ENCODE data around the gene XXYLT1.
"Not testable (repeated sequence)": the region's sequence is repeated elsewhere in the genome, so short reads cannot be mapped to it uniquely, and the experiment has no call there.

XXYLT1 gene

DNA sequence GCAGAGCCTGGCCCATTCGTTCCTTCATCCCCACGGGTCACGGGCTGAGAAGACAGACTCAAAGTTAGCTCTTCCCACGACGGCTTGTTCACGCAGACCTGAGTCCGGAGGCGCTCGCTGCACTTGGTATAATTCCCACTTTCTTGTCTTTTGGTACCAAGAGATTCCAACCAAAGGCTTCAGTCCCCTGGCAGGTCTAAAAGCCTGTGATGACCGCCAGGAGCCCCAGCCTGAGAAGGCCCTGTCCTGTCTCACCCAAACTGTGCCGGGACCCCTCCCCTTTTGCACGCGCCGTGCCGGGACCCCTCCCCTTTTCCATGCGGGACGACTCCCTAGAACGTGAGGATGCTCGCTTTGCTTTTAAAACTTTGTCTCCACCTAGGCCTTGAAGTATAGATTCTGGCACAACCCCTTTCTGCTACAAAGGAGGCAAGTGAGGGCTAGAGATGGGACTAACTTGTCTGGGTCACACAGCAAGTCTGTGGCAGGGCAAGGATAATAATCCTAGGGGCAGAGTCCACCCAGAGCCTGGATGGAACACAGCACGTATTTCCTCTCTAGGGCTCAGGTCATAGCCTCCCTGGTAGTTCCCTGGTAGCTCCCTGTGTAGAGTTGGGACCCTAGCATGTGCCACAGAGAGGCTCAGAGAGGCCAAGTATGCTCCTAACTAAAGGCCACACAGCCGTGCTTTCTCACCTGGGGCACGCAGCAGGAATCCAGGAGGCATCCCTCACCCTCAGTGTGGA lies 211.3 kb downstream of the XXYLT1 start:
- no peak for DNase-seq

DNA sequence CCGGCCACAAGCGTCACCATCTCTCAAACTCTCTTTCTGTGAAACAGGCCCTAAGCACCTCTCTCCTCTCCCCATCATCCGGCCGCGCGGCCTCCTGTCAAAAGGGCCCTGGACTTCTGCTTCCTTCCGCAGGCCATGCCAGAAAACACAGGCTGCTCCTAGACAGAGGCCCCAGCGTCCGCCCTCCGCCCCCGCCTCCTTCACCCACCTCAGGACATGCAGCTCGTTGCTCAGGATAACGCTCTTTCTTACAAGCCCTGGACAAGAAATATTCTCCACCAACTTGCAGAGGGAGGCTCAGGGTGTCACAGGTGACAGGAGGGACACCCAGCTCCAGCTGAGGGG lies 212.0 kb downstream of the XXYLT1 start:
- DNase-seq, result no peak

DNA sequence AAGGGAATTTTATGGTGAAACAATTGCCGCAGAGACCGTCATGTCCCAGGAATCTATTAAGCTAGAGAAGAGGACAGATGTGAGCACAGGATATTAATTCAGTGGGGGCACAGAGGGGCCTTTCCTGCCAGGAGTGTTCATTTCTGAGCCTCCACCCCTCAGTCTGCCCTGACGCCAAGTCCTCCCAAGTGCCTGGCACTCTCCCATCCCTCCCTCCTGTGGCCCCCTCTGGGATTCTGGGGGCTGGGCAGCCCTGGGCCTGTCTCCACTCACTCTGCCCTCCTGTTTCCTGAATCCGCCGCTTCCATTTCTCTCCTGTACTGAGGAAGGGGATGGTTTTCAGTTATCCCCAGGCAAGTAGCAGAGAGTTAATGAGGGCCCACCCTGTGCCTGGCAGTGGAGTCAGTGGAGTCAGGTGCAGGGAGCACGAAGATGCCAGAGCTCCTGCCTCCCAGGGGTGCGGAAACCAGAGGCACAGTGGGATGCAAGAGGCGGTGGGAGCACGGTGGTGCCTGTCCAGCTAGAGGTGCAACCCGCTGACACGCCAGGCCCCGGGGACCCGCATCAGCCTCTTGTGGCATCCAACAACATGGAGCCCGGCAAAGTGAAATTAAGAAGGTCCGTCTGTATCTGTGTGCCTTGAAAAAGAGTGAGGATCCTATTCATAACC lies 212.5 kb downstream of the XXYLT1 start:
- DNase-seq, result no peak

- no peak for DNase-seq
Observed at GRCh38 chr3:195057716-195058115, 213.2 kb downstream of the XXYLT1 start.

GRCh38 chr3:195056506-195056905 lies 214.5 kb downstream of the XXYLT1 start:
- DNase-seq, result no peak

- no peak for DNase-seq
Observed at GRCh38 chr3:195054311-195054710, 216.6 kb downstream of the XXYLT1 start.

GRCh38 chr3:195052939-195053338 lies 218.0 kb downstream of the XXYLT1 start:
- no peak for DNase-seq

DNA sequence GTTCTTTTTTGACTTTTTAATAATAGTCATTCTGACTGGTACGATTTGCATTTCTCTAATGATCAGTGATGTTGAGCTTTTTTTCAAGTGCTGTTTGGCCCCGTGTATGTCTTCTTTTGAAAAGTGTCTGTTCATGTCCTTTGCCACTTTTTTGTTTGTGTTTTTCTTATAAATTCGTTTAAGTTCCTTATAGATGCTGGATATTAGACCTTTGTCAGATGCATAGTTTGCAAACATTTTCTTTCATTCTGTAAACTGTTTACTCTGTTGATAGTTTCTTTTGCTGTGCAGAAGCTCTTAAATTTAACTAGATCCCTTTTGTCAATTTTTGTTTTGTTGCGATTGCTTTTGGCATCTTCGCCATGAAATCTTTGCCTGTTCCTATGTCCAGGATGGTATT lies 220.7 kb downstream of the XXYLT1 start:
- DNase-seq, result not testable (repeated sequence)

DNA sequence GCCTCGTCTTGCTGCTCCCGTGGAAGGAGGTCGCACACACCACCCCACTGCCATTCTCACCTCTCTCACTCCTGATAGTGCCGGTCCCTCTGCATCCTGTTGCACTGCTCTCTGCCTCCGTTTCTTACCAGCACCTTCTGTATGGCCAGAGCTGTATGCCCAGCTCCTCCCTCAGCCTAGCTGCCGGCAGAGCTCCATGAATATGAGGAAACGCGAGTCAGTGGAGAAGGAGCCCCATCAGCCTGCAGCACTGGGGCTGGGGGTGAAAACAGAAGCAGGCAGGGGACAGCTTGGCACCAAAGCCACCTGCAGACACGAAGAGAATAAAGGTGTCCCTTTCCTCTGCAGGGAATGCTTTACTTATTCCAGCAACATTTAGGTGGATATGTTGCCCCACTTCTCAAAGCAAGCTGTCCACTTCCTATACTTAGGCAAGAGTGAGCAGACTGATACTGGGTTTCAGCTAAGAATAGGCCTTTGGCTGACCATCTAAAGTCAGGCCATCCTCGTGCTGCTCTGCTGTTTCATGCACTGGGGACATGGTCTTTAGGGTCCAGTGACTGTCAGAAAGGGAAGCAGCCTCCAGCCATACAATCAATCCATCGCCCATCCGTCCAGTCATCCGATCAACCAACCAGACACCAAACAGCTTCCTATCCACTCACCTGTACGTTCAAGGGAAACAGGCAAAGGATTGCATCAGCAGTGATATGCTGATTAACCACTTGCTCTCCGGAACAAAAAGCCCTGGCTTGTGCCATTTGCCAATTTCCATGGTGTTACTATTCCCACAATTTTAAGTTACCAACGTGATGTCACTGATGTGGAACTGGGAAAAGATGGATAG lies 222.7 kb downstream of the XXYLT1 start:
- DNase-seq, result no peak

- no peak for DNase-seq
Observed at GRCh38 chr3:195047536-195047935, 223.4 kb downstream of the XXYLT1 start.

GRCh38 chr3:195046441-195046840 lies 224.5 kb downstream of the XXYLT1 start:
- DNase-seq, result no peak

DNA sequence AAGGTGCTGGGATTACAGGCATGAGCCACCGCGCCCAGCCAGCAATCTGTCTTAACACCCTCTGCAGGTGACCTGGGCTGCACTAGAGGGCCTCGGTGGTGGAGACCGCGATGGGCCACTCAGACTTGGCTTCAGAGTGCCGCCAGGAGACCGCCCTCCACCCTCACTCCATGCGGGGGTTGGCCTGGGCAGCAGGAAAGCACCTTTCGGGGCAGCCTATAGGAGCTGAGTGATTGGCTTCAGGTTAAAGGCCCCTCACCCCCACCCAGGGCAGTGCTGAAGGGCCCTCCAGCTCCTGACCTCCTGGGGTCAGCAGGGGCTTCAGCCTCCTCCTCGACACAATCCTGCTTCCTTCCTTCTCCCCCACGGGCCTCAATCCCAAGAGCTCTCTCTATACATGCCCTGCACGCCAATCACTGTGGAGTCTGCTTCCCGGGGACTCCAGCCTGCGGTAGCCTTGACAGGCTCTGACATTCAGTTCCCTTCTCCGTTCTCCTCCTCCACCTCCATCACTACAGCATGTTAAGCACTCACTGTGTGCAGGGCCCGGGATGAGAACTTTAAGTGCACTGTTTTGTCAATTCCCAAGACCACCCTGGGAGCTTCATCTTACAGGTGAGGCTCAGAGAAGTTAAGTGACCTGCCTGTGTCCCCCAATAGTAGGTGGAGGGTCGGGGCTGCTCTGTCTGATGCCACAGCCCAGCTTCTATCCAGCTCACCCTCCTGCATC lies 225.3 kb downstream of the XXYLT1 start:
- DNase-seq, result no peak

DNA sequence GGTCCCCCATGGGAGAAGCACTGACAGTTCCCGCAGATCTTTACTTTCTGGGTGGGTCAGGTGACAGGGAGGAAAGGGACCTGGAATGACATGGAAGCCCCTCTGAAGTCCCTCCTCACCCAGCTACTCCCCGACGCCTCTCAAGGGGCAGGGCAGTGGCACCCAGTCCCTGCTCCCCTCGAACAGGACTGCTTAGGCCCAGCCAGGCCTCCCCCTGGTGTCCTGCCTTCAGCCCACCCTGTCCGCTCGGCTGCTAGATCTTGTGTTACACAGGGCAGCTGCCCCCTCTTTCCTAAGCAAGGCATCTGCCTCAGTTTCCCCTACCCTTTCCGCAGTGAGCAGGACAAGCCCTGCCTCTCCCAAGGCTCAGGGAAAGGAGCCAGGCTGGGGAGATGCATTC lies 226.5 kb downstream of the XXYLT1 start:
- DNase-seq, result no peak

DNA sequence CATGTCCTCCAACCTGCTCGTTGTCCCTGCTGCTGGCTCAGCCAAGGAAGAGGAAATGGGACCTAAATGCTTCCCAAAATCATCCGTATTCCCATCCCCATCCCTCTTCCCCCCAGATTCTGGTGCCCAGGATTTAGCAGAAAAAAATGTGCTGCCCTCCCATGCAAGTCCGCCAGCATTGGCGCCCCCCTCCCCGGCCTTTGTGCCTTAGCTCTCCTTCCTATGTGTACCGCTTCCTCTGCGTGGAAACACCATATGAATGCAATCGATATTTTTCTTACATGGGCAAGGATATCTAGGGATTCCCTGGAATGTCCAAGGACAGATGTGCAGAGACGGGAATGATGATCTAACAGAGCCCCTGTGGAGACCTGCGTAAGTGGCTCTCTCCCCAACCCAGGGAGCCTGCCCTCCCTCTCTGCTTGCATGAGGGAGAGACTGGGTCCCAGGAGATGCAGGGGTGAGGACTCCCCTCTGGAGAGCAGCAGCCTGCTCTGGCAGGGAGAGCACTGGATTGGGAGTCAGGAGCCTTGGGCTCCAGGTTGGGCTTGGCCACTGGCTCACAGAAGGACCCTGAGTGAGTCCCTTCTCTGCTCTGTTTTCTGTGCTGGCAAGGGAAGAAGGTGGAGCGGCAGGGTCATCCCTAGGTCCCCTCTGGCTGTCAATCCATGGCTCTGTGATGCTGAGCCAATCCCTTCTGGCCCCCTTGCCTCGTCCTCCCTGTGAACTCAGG lies 227.2 kb downstream of the XXYLT1 start:
- no peak for DNase-seq

- no peak for DNase-seq
Observed at GRCh38 chr3:195042743-195043606, 228.0 kb downstream of the XXYLT1 start.

- no peak for DNase-seq
Observed at GRCh38 chr3:195041871-195042742, 228.9 kb downstream of the XXYLT1 start.

GRCh38 chr3:195040773-195041520 lies 230.0 kb downstream of the XXYLT1 start:
- no peak for DNase-seq

- DNase-seq, result peak in 1 of 2 donors; percentile 32
Observed at GRCh38 chr3:195040094-195040493, 230.9 kb downstream of the XXYLT1 start.

- DNase-seq, result no peak
Observed at GRCh38 chr3:195039180-195039843, 231.6 kb downstream of the XXYLT1 start.
